GM06990 (cell line): Measurements from ENCODE around the gene TUT4.

ENCODE experiments used
- DNase-seq: peaks from one replicate; pipeline ENCODE4 v3.0.0-alpha.2; 2011; ENCODE audit not compliant: insufficient read length; ENCODE audit errors: extremely low read depth
- H3K27me3 ChIP-seq: replicated peaks from 2 replicates; pipeline ENCODE4 v1.6.0; 2011; ENCODE audit warnings: low read length; ENCODE audit not compliant: control insufficient read depth, insufficient read depth
- H3K36me3 ChIP-seq: 2 replicates; pipeline ENCODE4 v1.5.1; 2011; ENCODE audit warnings: low read length; ENCODE audit not compliant: control insufficient read depth, insufficient read depth
- H3K4me3 ChIP-seq: replicated peaks from 2 replicates; pipeline ENCODE4 v1.5.1; 2011; ENCODE audit warnings: low read depth, mild to moderate bottlenecking, control low read depth, low read length
- CTCF ChIP-seq: IDR thresholded peaks from 2 replicates; pipeline ENCODE4 v1.5.1; 2011; ENCODE audit warnings: low read length, control low read depth, mild to moderate bottlenecking, inconsistent platforms; ENCODE audit not compliant: insufficient read depth, poor library complexity, severe bottlenecking

Gene TUT4

GRCh38 chr1:52599236-52599635, 46.3 kb upstream of the TUT4 start:
- H3K27me3 ChIP-seq: no peaks in the 10 kb centered on the region
- H3K4me3 ChIP-seq: no peak overlapping the region
- no peak for DNase-seq
- H3K36me3 ChIP-seq: no peaks in the 10 kb centered on the region
- no peak for TF ChIP-seq CTCF

GRCh38 chr1:52598729-52599128, 45.8 kb upstream of the TUT4 start:
- no peak overlapping the region for H3K4me3 ChIP-seq
- H3K27me3 ChIP-seq: no peaks in the 10 kb centered on the region
- DNase-seq: no peak
- no peaks in the 10 kb centered on the region for H3K36me3 ChIP-seq
- TF ChIP-seq CTCF: no peak

- no peak for DNase-seq
- Histone ChIP-seq H3K27me3 (no peaks in the 10 kb centered on the region), H3K4me3 (no peak overlapping the region), H3K36me3 (no peaks in the 10 kb centered on the region)
- TF ChIP-seq CTCF: no peak
These were observed 45.0 kb upstream of the TUT4 start for GRCh38 chr1:52597912-52598311.

- H3K36me3 ChIP-seq: no peaks in the 10 kb centered on the region
- DNase-seq: no peak
- no peak overlapping the region for H3K4me3 ChIP-seq
- no peak for TF ChIP-seq CTCF
- H3K27me3 ChIP-seq: no peaks in the 10 kb centered on the region
These were observed 42.2 kb upstream of the TUT4 start for GRCh38 chr1:52595061-52595460.

- TF ChIP-seq CTCF: no peak
- Histone ChIP-seq H3K4me3 (no peak overlapping the region), H3K36me3 (no peaks in the 10 kb centered on the region), H3K27me3 (no peaks in the 10 kb centered on the region)
- DNase-seq: no peak
These were observed 40.6 kb upstream of the TUT4 start for GRCh38 chr1:52593495-52593894.

GRCh38 chr1:52592637-52593323, 39.9 kb upstream of the TUT4 start:
- no peak for TF ChIP-seq CTCF
- no peak overlapping the region for H3K4me3 ChIP-seq

More at GRCh38 chr1:52592637-52593323, 39.9 kb upstream of the TUT4 start:
- Histone ChIP-seq H3K27me3 (no peaks in the 10 kb centered on the region), H3K36me3 (no peaks in the 10 kb centered on the region)
- no peak for DNase-seq
